RWPE1 (cell line): ENCODE measurements around the gene TMEM170A.

Experiments
- CTCF ChIA-PET: fragments of 350-600 bp; sonication (Branson Sonifier 250); formaldehyde crosslinking; extraction: SDS; loops from one replicate; lab custom pipeline; 2021; lab: Yijun Ruan, JAX
- POLR2A ChIA-PET: fragments of 400-600 bp; formaldehyde crosslinking; extraction: SDS; loops from one replicate; lab custom pipeline; 2020; ENCODE audit warnings: antibody characterized with exemption; ENCODE audit not compliant: low non-redundant PET; lab: Yijun Ruan, JAX
- DNase-seq: peaks from one replicate; pipeline ENCODE4 v3.0.0; 2012; ENCODE audit warnings: low spot score
- H3K27ac ChIP-seq: fragments of 450-650 bp; 2 replicates; pipeline ENCODE4 v1.5.1; 2017
- CTCF ChIP-seq: fragments of 450-650 bp; conservative IDR thresholded peaks from 2 replicates; pipeline ENCODE4 v1.5.1; 2017; ENCODE audit warnings: low read depth, mild to moderate bottlenecking

Gene TMEM170A

GRCh38 chr16:75423723-75424104, 40.8 kb downstream of the TMEM170A start:
- TF ChIP-seq CTCF = no peak
- DNase-seq = no peak
- CTCF ChIA-PET = interaction anchor here (0.6 to 0.7 kb wide), 2 partner anchors 45 to 182 kb away, joined by 3 to 4 read pairs; no protein-coding TSS in a partner anchor
- no peak overlapping the region for H3K27ac ChIP-seq
- POLR2A ChIA-PET = no interaction called here

- no peak overlapping the region for H3K27ac ChIP-seq
- no peak for DNase-seq
- ChIA-PET CTCF (interaction anchor here (0.6 kb wide), 1 partner anchor 50 kb away, joined by 3 read pairs; no protein-coding TSS in a partner anchor), POLR2A (no interaction called here)
- TF ChIP-seq CTCF = no peak
Observed at GRCh38 chr16:75421820-75422126, 42.7 kb downstream of the TMEM170A start.

- no peak for DNase-seq
- ChIA-PET POLR2A (interaction anchor here (0.9 to 1.7 kb wide), 2 partner anchors 11 to 202 kb away, joined by 3 to 8 read pairs; partner anchors contain the start of gene ADAT1), CTCF (no interaction called here)
- no peak for TF ChIP-seq CTCF
- peak overlapping the region; percentile 64 for H3K27ac ChIP-seq
Observed at GRCh38 chr16:75420987-75421819, 43.3 kb downstream of the TMEM170A start.

- ChIA-PET CTCF (interaction anchor here (0.6 kb wide), 1 partner anchor 200 kb away, joined by 3 read pairs; no protein-coding TSS in a partner anchor), POLR2A (no interaction called here)
- H3K27ac ChIP-seq = no peak overlapping the region
- no peak for TF ChIP-seq CTCF
- no peak for DNase-seq
Observed at GRCh38 chr16:75416904-75417565, 47.5 kb downstream of the TMEM170A start.

GRCh38 chr16:75415169-75415905, 49.2 kb downstream of the TMEM170A start:
- ChIA-PET POLR2A (no interaction called here), CTCF (no interaction called here)
- no peak overlapping the region for H3K27ac ChIP-seq
- TF ChIP-seq CTCF = no peak
- DNase-seq = no peak

GRCh38 chr16:75413951-75414350, 50.5 kb downstream of the TMEM170A start:
- TF ChIP-seq CTCF = no peak
- no peak overlapping the region for H3K27ac ChIP-seq
- ChIA-PET CTCF (no interaction called here), POLR2A (no interaction called here)
- DNase-seq = no peak
